ENCODE measurements around the gene RNF5. TPM values are rescaled to one million over a fixed set of nuclear protein-coding genes. Genes with fewer than 3 reads are reported as not detected.

Gene RNF5
- total RNA-seq, 1 donor from 2014 or later = 62.6 TPM

GRCh38 chr6:32156891-32157290 lies 21.3 kb upstream of the RNF5 start:
- H3K36me3 Mint-ChIP-seq (ENCODE audit: low read depth) = peaks cover 8% of the 10 kb centered on the region
- peaks cover 14% of the 10 kb centered on the region for H3K27me3 Mint-ChIP-seq
- no peak for DNase-seq
- peaks cover 19% of the 10 kb centered on the region for H3K4me1 Mint-ChIP-seq
- H3K9me3 Mint-ChIP-seq = no peaks in the 10 kb centered on the region
- no peak overlapping the region for H3K27ac Mint-ChIP-seq
- intact Hi-C loops (cut with micrococcal nuclease) = loop anchor here (10.0 kb wide), 1 partner anchor 112 kb away; no protein-coding TSS in a partner anchor
- no peak overlapping the region for H3K4me3 Mint-ChIP-seq

- H3K4me1 Mint-ChIP-seq = peaks cover 13% of the 10 kb centered on the region
- peaks cover 8% of the 10 kb centered on the region for H3K36me3 Mint-ChIP-seq (ENCODE audit: low read depth)
- no peak for DNase-seq
- no peak overlapping the region for H3K27ac Mint-ChIP-seq
- no peaks in the 10 kb centered on the region for H3K9me3 Mint-ChIP-seq
- intact Hi-C loops (cut with micrococcal nuclease) = loop anchor here (10.0 kb wide), 1 partner anchor 113 kb away; no protein-coding TSS in a partner anchor
- peaks cover 3% of the 10 kb centered on the region for H3K27me3 Mint-ChIP-seq
- no peak overlapping the region for H3K4me3 Mint-ChIP-seq
These were observed 20.2 kb upstream of the RNF5 start for GRCh38 chr6:32158052-32158451.

- Mint-ChIP-seq H3K9me3 (no peaks in the 10 kb centered on the region), H3K27ac (no peak overlapping the region), H3K36me3 (ENCODE audit: low read depth) (peaks cover 10% of the 10 kb centered on the region), H3K4me1 (no peaks in the 10 kb centered on the region), H3K27me3 (no peaks in the 10 kb centered on the region), H3K4me3 (no peak overlapping the region)
- intact Hi-C loops (cut with micrococcal nuclease) = no loop called here
- no peak for DNase-seq
These were observed 14.5 kb upstream of the RNF5 start for GRCh38 chr6:32163559-32164258.

- no peak for DNase-seq
- H3K27ac Mint-ChIP-seq = no peak within 1 kb of the TSS
- intact Hi-C loops (cut with micrococcal nuclease) = no loop called here
- no peaks in the 10 kb centered on the region for H3K27me3 Mint-ChIP-seq
- no peaks in the 10 kb centered on the region for H3K9me3 Mint-ChIP-seq
- H3K4me1 Mint-ChIP-seq = peaks cover 2% of the 10 kb centered on the region
- no peak within 1 kb of the TSS for H3K4me3 Mint-ChIP-seq
- peaks cover 12% of the 10 kb centered on the region for H3K36me3 Mint-ChIP-seq (ENCODE audit: low read depth)
These were observed 13.9 kb upstream of the RNF5 start, which contains the start of gene EGFL8 for GRCh38 chr6:32164295-32164694. EGFL8 (plus strand) TSS chr6:32164595; CDS start chr6:32166166, 1,571 bp downstream.

GRCh38 chr6:32166411-32167061 lies 11.7 kb upstream of the RNF5 start:
- H3K9me3 Mint-ChIP-seq = no peaks in the 10 kb centered on the region
- no peak overlapping the region for H3K27ac Mint-ChIP-seq
- H3K4me1 Mint-ChIP-seq = peaks cover 5% of the 10 kb centered on the region
- no peak for DNase-seq
- peaks cover 26% of the 10 kb centered on the region for H3K36me3 Mint-ChIP-seq (ENCODE audit: low read depth)
- H3K27me3 Mint-ChIP-seq = no peaks in the 10 kb centered on the region
- no peak overlapping the region for H3K4me3 Mint-ChIP-seq
- intact Hi-C loops (cut with micrococcal nuclease) = no loop called here

- no peak overlapping the region for H3K4me3 Mint-ChIP-seq
- intact Hi-C loops (cut with micrococcal nuclease) = no loop called here
- H3K4me1 Mint-ChIP-seq = peaks cover 5% of the 10 kb centered on the region
- no peak for DNase-seq
- H3K27ac Mint-ChIP-seq = no peak overlapping the region
- peaks cover 26% of the 10 kb centered on the region for H3K36me3 Mint-ChIP-seq (ENCODE audit: low read depth)
- H3K9me3 Mint-ChIP-seq = no peaks in the 10 kb centered on the region
- H3K27me3 Mint-ChIP-seq = no peaks in the 10 kb centered on the region
These were observed 10.9 kb upstream of the RNF5 start for GRCh38 chr6:32167154-32167760.

- intact Hi-C loops (cut with micrococcal nuclease) = no loop called here
- H3K36me3 Mint-ChIP-seq (ENCODE audit: low read depth) = peaks cover 26% of the 10 kb centered on the region
- peaks cover 8% of the 10 kb centered on the region for H3K4me1 Mint-ChIP-seq
- no peaks in the 10 kb centered on the region for H3K27me3 Mint-ChIP-seq
- H3K4me3 Mint-ChIP-seq = no peak overlapping the region
- H3K27ac Mint-ChIP-seq = no peak overlapping the region
- no peaks in the 10 kb centered on the region for H3K9me3 Mint-ChIP-seq
- no peak for DNase-seq
These were observed 10.4 kb upstream of the RNF5 start for GRCh38 chr6:32167761-32168262.

- H3K27ac Mint-ChIP-seq = no peak overlapping the region
These were observed 9.9 kb upstream of the RNF5 start for GRCh38 chr6:32168350-32168749.

GRCh38 chr6:32168807-32169591 lies 9.2 kb upstream of the RNF5 start:
- Mint-ChIP-seq H3K36me3 (ENCODE audit: low read depth) (peaks cover 26% of the 10 kb centered on the region), H3K9me3 (no peaks in the 10 kb centered on the region), H3K27ac (peak overlapping the region; percentile 42), H3K27me3 (no peaks in the 10 kb centered on the region), H3K4me1 (peaks cover 19% of the 10 kb centered on the region), H3K4me3 (no peak overlapping the region)
- no peak for DNase-seq
- intact Hi-C loops (cut with micrococcal nuclease) = no loop called here

More at GRCh38 chr6:32168350-32168749, 9.9 kb upstream of the RNF5 start:
- Mint-ChIP-seq H3K9me3 (no peaks in the 10 kb centered on the region), H3K4me3 (no peak overlapping the region), H3K4me1 (peaks cover 13% of the 10 kb centered on the region), H3K36me3 (ENCODE audit: low read depth) (peaks cover 26% of the 10 kb centered on the region), H3K27me3 (no peaks in the 10 kb centered on the region)
- no peak for DNase-seq
- intact Hi-C loops (cut with micrococcal nuclease) = no loop called here

- no peak for DNase-seq
- peaks cover 24% of the 10 kb centered on the region for H3K36me3 Mint-ChIP-seq (ENCODE audit: low read depth)
- peaks cover 25% of the 10 kb centered on the region for H3K4me1 Mint-ChIP-seq
- no peak overlapping the region for H3K4me3 Mint-ChIP-seq
- no peaks in the 10 kb centered on the region for H3K9me3 Mint-ChIP-seq
- H3K27ac Mint-ChIP-seq = no peak overlapping the region
- intact Hi-C loops (cut with micrococcal nuclease) = loop anchor here (10.0 kb wide), 2 partner anchors 1035 to 1245 kb away; partner anchors contain the start of genes CUTA, HSD17B8, PHF1 and RING1
- H3K27me3 Mint-ChIP-seq = no peaks in the 10 kb centered on the region
These were observed 7.9 kb upstream of the RNF5 start for GRCh38 chr6:32170294-32170693.

GRCh38 chr6:32171234-32171633 lies 7.0 kb upstream of the RNF5 start:
- no peak overlapping the region for H3K27ac Mint-ChIP-seq
- intact Hi-C loops (cut with micrococcal nuclease) = loop anchor here (10.0 kb wide), 2 partner anchors 1034 to 1244 kb away; partner anchors contain the start of genes CUTA, HSD17B8, PHF1 and RING1

GRCh38 chr6:32173051-32173727 lies 5.0 kb upstream of the RNF5 start:
- peaks cover 19% of the 10 kb centered on the region for H3K36me3 Mint-ChIP-seq (ENCODE audit: low read depth)
- DNase-seq = no peak
- H3K4me1 Mint-ChIP-seq = peaks cover 46% of the 10 kb centered on the region
- H3K27ac Mint-ChIP-seq = no peak overlapping the region
- no peaks in the 10 kb centered on the region for H3K9me3 Mint-ChIP-seq
- no peaks in the 10 kb centered on the region for H3K27me3 Mint-ChIP-seq
- H3K4me3 Mint-ChIP-seq = no peak overlapping the region
- intact Hi-C loops (cut with micrococcal nuclease) = loop anchor here (10.0 kb wide), 2 partner anchors 1032 to 1242 kb away; partner anchors contain the start of genes CUTA, HSD17B8, PHF1 and RING1

More at GRCh38 chr6:32171234-32171633, 7.0 kb upstream of the RNF5 start:
- Mint-ChIP-seq H3K27me3 (no peaks in the 10 kb centered on the region), H3K4me3 (no peak overlapping the region), H3K9me3 (no peaks in the 10 kb centered on the region), H3K36me3 (ENCODE audit: low read depth) (peaks cover 24% of the 10 kb centered on the region), H3K4me1 (peaks cover 31% of the 10 kb centered on the region)
- no peak for DNase-seq

GRCh38 chr6:32174416-32174815 lies 3.8 kb upstream of the RNF5 start:
- H3K4me1 Mint-ChIP-seq = peaks cover 53% of the 10 kb centered on the region
- H3K4me3 Mint-ChIP-seq = peak overlapping the region; percentile 86
- peaks cover 24% of the 10 kb centered on the region for H3K36me3 Mint-ChIP-seq (ENCODE audit: low read depth)
- H3K27ac Mint-ChIP-seq = no peak overlapping the region
- DNase-seq = no peak
- intact Hi-C loops (cut with micrococcal nuclease) = loop anchor here (10.0 kb wide), 2 partner anchors 1030 to 1240 kb away; partner anchors contain the start of genes CUTA, HSD17B8, PHF1 and RING1
- H3K9me3 Mint-ChIP-seq = no peaks in the 10 kb centered on the region
- H3K27me3 Mint-ChIP-seq = no peaks in the 10 kb centered on the region
